ENCODE results near the gene COX8C. TPM values are rescaled to one million over a fixed set of nuclear protein-coding genes. Genes with fewer than 3 reads are reported as not detected.

COX8C gene
- total and polyA plus RNA-seq, 5 donors from 2014 or later, result 0.47 TPM; not detected in 4

DNA sequence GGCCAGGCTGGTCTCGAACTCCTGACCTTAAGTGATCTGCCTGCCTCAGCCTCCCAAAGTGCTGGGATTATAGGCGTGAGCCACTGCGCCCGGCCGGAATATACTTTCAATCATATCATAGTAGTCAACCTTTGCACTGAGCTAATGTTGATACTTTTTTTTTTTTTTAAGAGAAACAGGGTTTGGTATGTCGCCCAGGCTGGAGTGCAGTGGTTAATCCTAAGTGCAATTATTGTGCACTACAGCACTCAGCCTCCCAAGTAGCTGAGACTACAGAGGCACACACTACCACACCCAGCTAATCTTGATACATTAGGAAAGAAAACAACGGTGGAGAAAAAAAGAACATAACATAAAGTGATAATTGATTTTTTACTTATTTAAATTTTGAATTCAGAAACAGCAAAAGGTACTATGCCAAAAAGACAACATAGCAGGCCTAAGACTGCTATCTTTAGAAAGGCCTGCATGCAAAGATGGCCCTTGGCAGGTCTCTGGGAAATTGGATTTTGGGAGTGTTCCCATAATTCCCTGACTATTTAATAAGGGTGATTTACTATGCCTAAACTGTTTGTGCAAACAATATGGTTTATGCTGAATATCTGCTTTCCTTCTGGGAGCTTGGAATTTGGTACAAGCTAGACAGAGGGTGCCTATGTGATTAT is 29.6 kb upstream of the COX8C start:
- H3K9me3 Mint-ChIP-seq, result no peaks in the 10 kb centered on the region
- Histone ChIP-seq H3K27ac (ENCODE audit: insufficient read depth, low read length, poor library complexity, severe bottlenecking) (no peak overlapping the region), H3K36me3 (ENCODE audit: control insufficient read depth, insufficient read depth, low read length) (peaks cover 3% of the 10 kb centered on the region), H3K4me1 (ENCODE audit: control insufficient read depth, insufficient read depth, low read length, poor library complexity, severe bottlenecking) (peaks cover 11% of the 10 kb centered on the region), H3K9me3 (ENCODE audit: control insufficient read depth in 2 of 2, low read length in 2 of 2) (no peaks in the 10 kb centered on the region), H3K27me3 (ENCODE audit: control insufficient read depth, insufficient read depth, low read length) (no peaks in the 10 kb centered on the region), H3K4me3 (ENCODE audit: low read depth, low read length) (no peak overlapping the region)
- ATAC-seq (ENCODE audit: low read depth in 2 of 2) (no peak), DNase-seq (no peak)
- H3K4me3 Mint-ChIP-seq, result no peak overlapping the region
- H3K36me3 Mint-ChIP-seq, result peaks cover 8% of the 10 kb centered on the region
- H3K27ac Mint-ChIP-seq, result no peak overlapping the region
- H3K4me1 Mint-ChIP-seq, result peaks cover 31 to 48% (median 42%) of the 10 kb centered on the region in 4 donors
- H3K27me3 Mint-ChIP-seq, result no peaks in the 10 kb centered on the region

- H3K36me3 ChIP-seq (ENCODE audit: control insufficient read depth, insufficient read depth, low read length), result peaks cover 4% of the 10 kb centered on the region
- H3K9me3 ChIP-seq (ENCODE audit: control insufficient read depth in 2 of 2, low read length in 2 of 2), result no peaks in the 10 kb centered on the region
- peaks cover 8% of the 10 kb centered on the region for H3K36me3 Mint-ChIP-seq
- H3K9me3 Mint-ChIP-seq, result no peaks in the 10 kb centered on the region
- ATAC-seq (ENCODE audit: low read depth in 2 of 2) (no peak), DNase-seq (no peak)
- H3K27me3 Mint-ChIP-seq, result no peaks in the 10 kb centered on the region
- H3K4me1 ChIP-seq (ENCODE audit: control insufficient read depth, insufficient read depth, low read length, poor library complexity, severe bottlenecking), result peaks cover 11% of the 10 kb centered on the region
- no peaks in the 10 kb centered on the region for H3K27me3 ChIP-seq (ENCODE audit: control insufficient read depth, insufficient read depth, low read length)
- no peak overlapping the region for H3K4me3 ChIP-seq (ENCODE audit: low read depth, low read length)
- H3K4me3 Mint-ChIP-seq, result peak overlapping the region in 1 of 4 donors; percentile 7
- peaks cover 34 to 41% (median 39%) of the 10 kb centered on the region in 4 donors for H3K4me1 Mint-ChIP-seq
- peak overlapping the region in 1 of 3 donors; percentile 69 for H3K27ac Mint-ChIP-seq
- H3K27ac ChIP-seq (ENCODE audit: insufficient read depth, low read length, poor library complexity, severe bottlenecking), result no peak overlapping the region
These were observed 28.8 kb upstream of the COX8C start for GRCh38 chr14:93317875-93318807.

DNA sequence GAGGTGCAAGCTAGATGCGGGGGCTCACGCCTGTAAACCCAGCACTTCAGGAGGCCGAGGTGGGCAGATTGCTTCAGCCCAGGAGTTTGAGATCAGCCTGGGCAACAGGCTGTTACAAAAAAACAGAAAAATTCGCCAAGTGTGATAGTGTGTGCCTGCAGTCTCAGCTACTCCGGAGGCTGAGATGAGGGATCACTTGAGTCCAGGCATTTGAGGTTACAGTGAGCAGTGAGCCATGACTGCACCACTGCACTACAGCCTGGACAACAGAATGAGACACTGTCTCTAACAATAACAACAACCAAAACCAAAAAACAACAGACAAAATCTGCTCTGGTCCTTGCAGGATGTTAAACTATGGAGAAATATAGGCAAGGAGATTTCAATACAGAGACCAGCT is 28.1 kb upstream of the COX8C start:
- no peak overlapping the region for H3K27ac Mint-ChIP-seq
- DNase-seq (no peak), ATAC-seq (ENCODE audit: low read depth in 2 of 2) (no peak)

GRCh38 chr14:93319494-93319893 is 27.5 kb upstream of the COX8C start:
- H3K4me3 Mint-ChIP-seq, result peak overlapping the region in 1 of 4 donors; percentile 10
- H3K4me1 Mint-ChIP-seq, result peaks cover 42 to 50% (median 46%) of the 10 kb centered on the region in 4 donors

More for the DNA sequence above, 28.1 kb upstream of the COX8C start:
- Mint-ChIP-seq H3K36me3 (peaks cover 14% of the 10 kb centered on the region), H3K27me3 (no peaks in the 10 kb centered on the region), H3K4me3 (no peak overlapping the region), H3K4me1 (peaks cover 42 to 48% (median 45%) of the 10 kb centered on the region in 4 donors), H3K9me3 (no peaks in the 10 kb centered on the region)
- H3K27me3 ChIP-seq (ENCODE audit: control insufficient read depth, insufficient read depth, low read length), result no peaks in the 10 kb centered on the region
- H3K4me1 ChIP-seq (ENCODE audit: control insufficient read depth, insufficient read depth, low read length, poor library complexity, severe bottlenecking), result peaks cover 11% of the 10 kb centered on the region
- peaks cover 6% of the 10 kb centered on the region for H3K36me3 ChIP-seq (ENCODE audit: control insufficient read depth, insufficient read depth, low read length)
- H3K4me3 ChIP-seq (ENCODE audit: low read depth, low read length), result no peak overlapping the region
- H3K27ac ChIP-seq (ENCODE audit: insufficient read depth, low read length, poor library complexity, severe bottlenecking), result no peak overlapping the region
- H3K9me3 ChIP-seq (ENCODE audit: control insufficient read depth in 2 of 2, low read length in 2 of 2), result no peaks in the 10 kb centered on the region

GRCh38 chr14:93319958-93320357 is 27.0 kb upstream of the COX8C start:
- no peaks in the 10 kb centered on the region for H3K9me3 Mint-ChIP-seq
- peaks cover 42 to 55% (median 50%) of the 10 kb centered on the region in 4 donors for H3K4me1 Mint-ChIP-seq
- H3K27ac Mint-ChIP-seq, result peak overlapping the region in 2 of 3 donors; percentile 27 to 64
- ATAC-seq (ENCODE audit: low read depth in 2 of 2) (peak in 1 of 2 donors; percentile 34), DNase-seq (peak in 1 of 3 donors; percentile 11)
- peaks cover 6% of the 10 kb centered on the region for H3K36me3 ChIP-seq (ENCODE audit: control insufficient read depth, insufficient read depth, low read length)
- H3K4me1 ChIP-seq (ENCODE audit: control insufficient read depth, insufficient read depth, low read length, poor library complexity, severe bottlenecking), result peaks cover 11% of the 10 kb centered on the region
- H3K27ac ChIP-seq (ENCODE audit: insufficient read depth, low read length, poor library complexity, severe bottlenecking), result no peak overlapping the region
- no peak overlapping the region for H3K4me3 ChIP-seq (ENCODE audit: low read depth, low read length)
- no peak overlapping the region for H3K4me3 Mint-ChIP-seq
- no peaks in the 10 kb centered on the region for H3K27me3 ChIP-seq (ENCODE audit: control insufficient read depth, insufficient read depth, low read length)
- H3K9me3 ChIP-seq (ENCODE audit: control insufficient read depth in 2 of 2, low read length in 2 of 2), result no peaks in the 10 kb centered on the region
- no peaks in the 10 kb centered on the region for H3K27me3 Mint-ChIP-seq
- H3K36me3 Mint-ChIP-seq, result peaks cover 20% of the 10 kb centered on the region

More at GRCh38 chr14:93319494-93319893, 27.5 kb upstream of the COX8C start:
- H3K27ac ChIP-seq (ENCODE audit: insufficient read depth, low read length, poor library complexity, severe bottlenecking), result no peak overlapping the region
- H3K4me1 ChIP-seq (ENCODE audit: control insufficient read depth, insufficient read depth, low read length, poor library complexity, severe bottlenecking), result peaks cover 11% of the 10 kb centered on the region
- Mint-ChIP-seq H3K27ac (peak overlapping the region in 2 of 3 donors; percentile 27 to 64), H3K9me3 (no peaks in the 10 kb centered on the region), H3K27me3 (no peaks in the 10 kb centered on the region), H3K36me3 (peaks cover 16% of the 10 kb centered on the region)
- H3K4me3 ChIP-seq (ENCODE audit: low read depth, low read length), result no peak overlapping the region
- no peak for ATAC-seq (ENCODE audit: low read depth in 2 of 2)
- peaks cover 6% of the 10 kb centered on the region for H3K36me3 ChIP-seq (ENCODE audit: control insufficient read depth, insufficient read depth, low read length)
- no peaks in the 10 kb centered on the region for H3K9me3 ChIP-seq (ENCODE audit: control insufficient read depth in 2 of 2, low read length in 2 of 2)
- no peaks in the 10 kb centered on the region for H3K27me3 ChIP-seq (ENCODE audit: control insufficient read depth, insufficient read depth, low read length)
- no peak for DNase-seq

GRCh38 chr14:93320489-93320888 is 26.5 kb upstream of the COX8C start:
- H3K27me3 ChIP-seq (ENCODE audit: control insufficient read depth, insufficient read depth, low read length), result no peaks in the 10 kb centered on the region
- no peak overlapping the region for H3K4me3 ChIP-seq (ENCODE audit: low read depth, low read length)
- H3K36me3 ChIP-seq (ENCODE audit: control insufficient read depth, insufficient read depth, low read length), result peaks cover 6% of the 10 kb centered on the region
- Mint-ChIP-seq H3K4me1 (peaks cover 42 to 55% (median 50%) of the 10 kb centered on the region in 4 donors), H3K9me3 (no peaks in the 10 kb centered on the region), H3K27me3 (no peaks in the 10 kb centered on the region), H3K4me3 (no peak overlapping the region), H3K27ac (peak overlapping the region in 1 of 3 donors; percentile 34), H3K36me3 (peaks cover 20% of the 10 kb centered on the region)
- DNase-seq (no peak), ATAC-seq (ENCODE audit: low read depth in 2 of 2) (no peak)
- H3K4me1 ChIP-seq (ENCODE audit: control insufficient read depth, insufficient read depth, low read length, poor library complexity, severe bottlenecking), result peaks cover 11% of the 10 kb centered on the region
- no peak overlapping the region for H3K27ac ChIP-seq (ENCODE audit: insufficient read depth, low read length, poor library complexity, severe bottlenecking)
- H3K9me3 ChIP-seq (ENCODE audit: control insufficient read depth in 2 of 2, low read length in 2 of 2), result no peaks in the 10 kb centered on the region

DNA sequence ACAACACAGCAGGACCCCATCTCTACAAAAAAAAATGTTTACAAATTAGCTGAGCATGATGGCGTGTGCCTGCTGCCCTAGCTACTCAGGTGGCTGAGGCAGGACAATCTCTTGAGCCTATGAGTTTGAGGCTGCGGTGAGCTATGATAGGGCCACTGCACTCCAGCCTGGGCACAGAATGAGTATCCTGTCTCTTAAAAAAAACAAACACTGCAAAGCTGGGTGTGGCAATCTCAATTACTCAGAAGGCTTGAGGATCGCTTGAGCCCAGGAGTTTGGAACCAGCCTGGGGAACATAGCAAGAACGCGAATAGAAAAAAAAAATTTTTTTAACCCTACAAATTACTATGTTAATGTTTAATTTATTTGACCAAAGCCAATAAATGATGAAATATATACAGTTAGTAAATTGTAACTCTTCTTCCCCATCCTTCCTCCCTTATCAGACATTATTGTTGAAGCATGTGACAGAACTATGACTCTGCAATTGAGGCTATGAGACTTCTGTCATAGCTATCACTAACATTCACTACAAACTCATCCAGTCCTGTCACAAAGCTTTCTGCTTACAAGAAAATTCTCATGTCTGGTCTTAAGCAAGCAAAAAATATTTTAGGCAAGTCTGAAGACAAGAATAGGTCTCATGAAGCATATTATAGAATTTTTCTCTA is 23.9 kb upstream of the COX8C start:
- H3K9me3 ChIP-seq (ENCODE audit: control insufficient read depth in 2 of 2, low read length in 2 of 2), result no peaks in the 10 kb centered on the region
- DNase-seq, result no peak
- Mint-ChIP-seq H3K27me3 (no peaks in the 10 kb centered on the region), H3K4me1 (peaks cover 43 to 62% (median 52%) of the 10 kb centered on the region in 4 donors), H3K36me3 (peaks cover 16% of the 10 kb centered on the region), H3K4me3 (no peak overlapping the region), H3K27ac (no peak overlapping the region), H3K9me3 (no peaks in the 10 kb centered on the region)
- no peak for ATAC-seq (ENCODE audit: low read depth in 2 of 2)
- no peaks in the 10 kb centered on the region for H3K27me3 ChIP-seq (ENCODE audit: control insufficient read depth, insufficient read depth, low read length)
- H3K4me3 ChIP-seq (ENCODE audit: low read depth, low read length), result no peak overlapping the region
- H3K27ac ChIP-seq (ENCODE audit: insufficient read depth, low read length, poor library complexity, severe bottlenecking), result no peak overlapping the region
- H3K4me1 ChIP-seq (ENCODE audit: control insufficient read depth, insufficient read depth, low read length, poor library complexity, severe bottlenecking), result peaks cover 15% of the 10 kb centered on the region
- peaks cover 6% of the 10 kb centered on the region for H3K36me3 ChIP-seq (ENCODE audit: control insufficient read depth, insufficient read depth, low read length)

Data from CD4-positive, CD25-positive, alpha-beta regulatory T cell (primary cell).